ENCODE measurements around the gene SLC9A3.
A peak's percentile ranks its signal among the peaks of the same experiment; 100 is the strongest.

Gene SLC9A3

GRCh38 chr5:432201-432927 lies 91.9 kb downstream of the SLC9A3 start:
- TF ChIP-seq FOXM1 (IDR thresholded peaks at IDR 0.05; ENCODE audit: borderline replicate concordance, low read depth): no peak
- TF ChIP-seq ZBTB7A (IDR thresholded peaks at IDR 0.05; ENCODE audit: low read depth): no peak
- TF ChIP-seq TEAD4 (IDR thresholded peaks at IDR 0.05): no peak
- no peak for TF ChIP-seq EGR1 (IDR thresholded peaks at IDR 0.05)
- TF ChIP-seq REST (IDR thresholded peaks at IDR 0.05; ENCODE audit: low read depth): no peak

GRCh38 chr5:431711-432050 lies 92.6 kb downstream of the SLC9A3 start:
- no peak for TF ChIP-seq ZBTB7A (IDR thresholded peaks at IDR 0.05; ENCODE audit: low read depth)
- no peak for TF ChIP-seq CEBPB (IDR thresholded peaks at IDR 0.05)
- no peak for TF ChIP-seq FOXM1 (IDR thresholded peaks at IDR 0.05; ENCODE audit: borderline replicate concordance, low read depth)
- no peak for TF ChIP-seq YY1 (IDR thresholded peaks at IDR 0.05; ENCODE audit: low read depth)
- TF ChIP-seq RAD21 (IDR thresholded peaks at IDR 0.05; ENCODE audit: low read depth): no peak
- TF ChIP-seq REST (IDR thresholded peaks at IDR 0.05; ENCODE audit: low read depth): no peak
- TF ChIP-seq TAF1 (IDR thresholded peaks at IDR 0.05; ENCODE audit: low read depth): no peak
- no peak for TF ChIP-seq USF1 (IDR thresholded peaks at IDR 0.05)
- TF ChIP-seq MAX (IDR thresholded peaks at IDR 0.05): no peak
- no peak for TF ChIP-seq CREB1 (IDR thresholded peaks at IDR 0.05; ENCODE audit: low read depth)
- TF ChIP-seq EGR1 (IDR thresholded peaks at IDR 0.05): no peak
- TF ChIP-seq EP300 (IDR thresholded peaks at IDR 0.05; ENCODE audit: borderline replicate concordance): no peak
- no peak for TF ChIP-seq TEAD4 (IDR thresholded peaks at IDR 0.05)
- no peak for TF ChIP-seq TCF12 (IDR thresholded peaks at IDR 0.05; ENCODE audit: low read depth)
- TF ChIP-seq NFIC (IDR thresholded peaks at IDR 0.05): no peak

- no peak for TF ChIP-seq FOXM1 (IDR thresholded peaks at IDR 0.05; ENCODE audit: borderline replicate concordance, low read depth)
- no peak for TF ChIP-seq EGR1 (IDR thresholded peaks at IDR 0.05)
- no peak for TF ChIP-seq USF1 (IDR thresholded peaks at IDR 0.05)
- TF ChIP-seq TAF1 (IDR thresholded peaks at IDR 0.05; ENCODE audit: low read depth): no peak
- TF ChIP-seq TEAD4 (IDR thresholded peaks at IDR 0.05): no peak
- TF ChIP-seq YY1 (IDR thresholded peaks at IDR 0.05; ENCODE audit: low read depth): no peak
- no peak for TF ChIP-seq NFIC (IDR thresholded peaks at IDR 0.05)
- TF ChIP-seq ZBTB7A (IDR thresholded peaks at IDR 0.05; ENCODE audit: low read depth): no peak
- TF ChIP-seq MAX (IDR thresholded peaks at IDR 0.05): 0 out of 2 replicates have a peak, but pooled peaks have one; percentile 60
- TF ChIP-seq RAD21 (IDR thresholded peaks at IDR 0.05; ENCODE audit: low read depth): peak; percentile 75
- TF ChIP-seq CREB1 (IDR thresholded peaks at IDR 0.05; ENCODE audit: low read depth): no peak
These were observed 93.1 kb downstream of the SLC9A3 start for GRCh38 chr5:431001-431710.

GRCh38 chr5:430214-430925 lies 93.9 kb downstream of the SLC9A3 start:
- no peak for TF ChIP-seq MAX (IDR thresholded peaks at IDR 0.05)
- no peak for TF ChIP-seq FOXM1 (IDR thresholded peaks at IDR 0.05; ENCODE audit: borderline replicate concordance, low read depth)
- TF ChIP-seq TEAD4 (IDR thresholded peaks at IDR 0.05): no peak
- no peak for TF ChIP-seq CEBPB (IDR thresholded peaks at IDR 0.05)
- no peak for TF ChIP-seq RAD21 (IDR thresholded peaks at IDR 0.05; ENCODE audit: low read depth)
- no peak for TF ChIP-seq REST (IDR thresholded peaks at IDR 0.05; ENCODE audit: low read depth)
- TF ChIP-seq TAF1 (IDR thresholded peaks at IDR 0.05; ENCODE audit: low read depth): no peak
- no peak for TF ChIP-seq EGR1 (IDR thresholded peaks at IDR 0.05)
- TF ChIP-seq USF1 (IDR thresholded peaks at IDR 0.05): no peak
- no peak for TF ChIP-seq NFIC (IDR thresholded peaks at IDR 0.05)
- no peak for TF ChIP-seq ZBTB7A (IDR thresholded peaks at IDR 0.05; ENCODE audit: low read depth)
- TF ChIP-seq CREB1 (IDR thresholded peaks at IDR 0.05; ENCODE audit: low read depth): no peak
- TF ChIP-seq YY1 (IDR thresholded peaks at IDR 0.05; ENCODE audit: low read depth): no peak
- TF ChIP-seq TCF12 (IDR thresholded peaks at IDR 0.05; ENCODE audit: low read depth): no peak
- no peak for TF ChIP-seq EP300 (IDR thresholded peaks at IDR 0.05; ENCODE audit: borderline replicate concordance)

Data from Ishikawa (cell line).